HCT116 (cell line): ENCODE results near the gene BNIPL. TPM values are rescaled to one million over a fixed set of nuclear protein-coding genes. Genes with fewer than 3 reads are reported as not detected.

Experiments used
- ATAC-seq: fragments of 200-7000 bp; cut with Tn5 transposase; 2 replicates; pipeline ENCODE4 v1.9.1; 2020; ENCODE audit warnings: mild to moderate bottlenecking, moderate library complexity
- BruUV-seq: library from RNA; stranded (reverse); fragments of 400-500 nt; replicated peaks from 2 replicates; lab custom pipeline; 2021; lab: Mats Ljungman, UMichigan
- CTCF ChIA-PET: fragments of 300-600 bp; sonication (Branson Sonifier 250); formaldehyde crosslinking; loops from one replicate; lab custom pipeline; 2021; ENCODE audit warnings: antibody characterized with exemption; lab: Charles Lee
- POLR2A ChIA-PET: fragments of 300-600, 350-600 bp; sonication (Branson Sonifier 250); formaldehyde crosslinking; loops from one replicate; lab custom pipeline; 2021; ENCODE audit warnings: antibody characterized with exemption; lab: Charles Lee
- RAD21 ChIA-PET, 2 experiments: fragments of 300-600 bp; sonication (Branson Sonifier 250); formaldehyde crosslinking; loops; one replicate each; lab custom pipeline; 2023; ENCODE audit warnings: low total read pairs in 2 of 2; ENCODE audit not compliant: uncharacterized antibody in 2 of 2, unreplicated experiment in 2 of 2, low non-redundant PET in 1 of 2; lab: Charles Lee
- DNase-seq: peaks from one replicate; pipeline ENCODE4 v3.0.0-alpha.2; 2010; ENCODE audit warnings: low read depth, low spot score
- H2AFZ ChIP-seq: fragments of 200-600 bp; shearing (Covaris generic), sonication (generic); 2 replicates; pipeline ENCODE4 v1.6.1; 2017; ENCODE audit warnings: low read depth, mixed run types, mixed read lengths, antibody characterized with exemption, low read length; ENCODE audit not compliant: poor library complexity, severe bottlenecking
- H3K27ac ChIP-seq: 2 replicates; pipeline ENCODE4 v1.5.1; 2012; ENCODE audit warnings: low read depth, low read length
- H3K27me3 ChIP-seq: fragments of 200-600 bp; sonication (generic); 2 replicates; pipeline ENCODE4 v1.6.1; 2016; ENCODE audit warnings: mixed run types, low read length, mixed read lengths; ENCODE audit not compliant: insufficient read depth
- H3K36me3 ChIP-seq, 2 experiments: fragments of 200-500 bp in 1 of 2; fragments of 200-600 bp in 1 of 2; sonication (Bioruptor generic) in 1 of 2; sonication (generic) in 1 of 2; 2 replicates each; pipeline versions ENCODE4 v1.5.1 to v1.6.1; 2014 to 2016; ENCODE audit warnings: low read length in 2 of 2, inconsistent platforms in 1 of 2, mixed read lengths in 1 of 2, mixed run types in 1 of 2; ENCODE audit not compliant: insufficient read depth in 2 of 2, control insufficient read depth in 1 of 2
- H3K4me1 ChIP-seq, 2 experiments: fragments of 200-600 bp in 1 of 2; sonication (generic) in 1 of 2; 2 replicates each; pipeline versions ENCODE4 v1.5.1 to v1.6.1; 2012 to 2017; ENCODE audit warnings: low read length in 2 of 2, inconsistent platforms in 1 of 2, mild to moderate bottlenecking in 1 of 2, mixed read lengths in 1 of 2, mixed run types in 1 of 2, moderate library complexity in 1 of 2; ENCODE audit not compliant: insufficient read depth in 2 of 2, control insufficient read depth in 1 of 2
- H3K4me2 ChIP-seq: fragments of 200-600 bp; sonication (generic); 2 replicates; pipeline ENCODE4 v1.6.1; 2017; ENCODE audit warnings: mixed run types, low read length, mixed read lengths
- H3K4me3 ChIP-seq, 2 experiments: fragments of 200-600 bp in 1 of 2; sonication (generic) in 1 of 2; replicated peaks in 1 of 2; 2 replicates each; pipeline ENCODE4 v1.5.1; 2011 to 2016; ENCODE audit warnings: low read length in 2 of 2, control low read depth in 1 of 2, low read depth in 1 of 2, mild to moderate bottlenecking in 1 of 2, mixed read lengths in 1 of 2, mixed run types in 1 of 2
- H3K79me2 ChIP-seq: fragments of 200-600 bp; sonication (generic); 2 replicates; pipeline ENCODE4 v1.6.1; 2017; ENCODE audit warnings: mild to moderate bottlenecking, mixed run types, low read length, moderate library complexity, mixed read lengths; ENCODE audit not compliant: insufficient read depth
- H3K9ac ChIP-seq: fragments of 200-600 bp; sonication (generic); 2 replicates; pipeline ENCODE4 v1.6.1; 2016; ENCODE audit warnings: low read length, mixed read lengths
- H3K9me2 ChIP-seq: fragments of 200-600 bp; sonication (generic), shearing (Covaris generic); 2 replicates; pipeline ENCODE4 v1.6.1; 2017; ENCODE audit warnings: mixed run types, mild to moderate bottlenecking, moderate library complexity; ENCODE audit not compliant: insufficient read depth
- H3K9me3 ChIP-seq, 2 experiments: fragments of 200-500 bp in 1 of 2; fragments of 200-600 bp in 1 of 2; sonication (Bioruptor generic) in 1 of 2; sonication (generic) in 1 of 2; 2 replicates each; pipeline ENCODE4 v1.6.1; 2014 to 2017; ENCODE audit warnings: low read length in 2 of 2, mixed read lengths in 2 of 2, inconsistent platforms in 1 of 2, low read depth in 1 of 2, mild to moderate bottlenecking in 1 of 2, mixed run types in 1 of 2, moderate library complexity in 1 of 2; ENCODE audit not compliant: control insufficient read depth in 1 of 2, insufficient read depth in 1 of 2
- H4K20me1 ChIP-seq: fragments of 200-600 bp; sonication (generic), shearing (Covaris generic); 2 replicates; pipeline ENCODE4 v1.6.1; 2017; ENCODE audit warnings: mixed run types, mild to moderate bottlenecking, moderate library complexity; ENCODE audit not compliant: insufficient read depth
- CEBPB ChIP-seq: IDR thresholded peaks from 2 replicates; pipeline ENCODE4 v1.6.1; 2012; ENCODE audit warnings: low read depth
- CTCF ChIP-seq, 3 experiments: fragments of 200-600 bp in 1 of 3; sonication (generic) in 1 of 3; IDR thresholded peaks in 2 of 3; conservative IDR thresholded peaks in 1 of 3; 2 replicates each; pipeline ENCODE4 v1.5.1; 2012 to 2017; ENCODE audit warnings: low read depth in 2 of 3, low read length in 2 of 3, antibody characterized with exemption in 1 of 3, borderline replicate concordance in 1 of 3, control low read depth in 1 of 3, mild to moderate bottlenecking in 1 of 3, mixed read lengths in 1 of 3, mixed run types in 1 of 3, moderate library complexity in 1 of 3; ENCODE audit not compliant: insufficient read depth in 1 of 3
- EZH2 ChIP-seq: fragments of 200-600 bp; sonication (generic); IDR thresholded peaks from 2 replicates; pipeline ENCODE4 v1.6.1; 2017; ENCODE audit warnings: antibody characterized with exemption, mixed run types
- EZH2phosphoT487 ChIP-seq: fragments of 200-600 bp; IDR thresholded peaks from 2 replicates; pipeline ENCODE4 v1.6.1; 2018; ENCODE audit warnings: antibody characterized with exemption, borderline replicate concordance
- FOSL1 ChIP-seq: IDR thresholded peaks from 2 replicates; pipeline ENCODE4 v1.6.1; 2012; ENCODE audit warnings: low read depth
- POLR2AphosphoS5 ChIP-seq: IDR thresholded peaks from 2 replicates; pipeline ENCODE4 v1.6.1; 2011; ENCODE audit warnings: mild to moderate bottlenecking, low read depth, low read length, moderate library complexity
- SRF ChIP-seq: IDR thresholded peaks from 2 replicates; pipeline ENCODE4 v1.6.1; 2012; ENCODE audit warnings: low read depth
- TCF7L2 ChIP-seq: IDR thresholded peaks from 2 replicates; pipeline ENCODE4 v1.7.0; 2011; ENCODE audit warnings: borderline replicate concordance, inconsistent platforms; ENCODE audit not compliant: insufficient read depth, insufficient read length; ENCODE audit errors: extremely low read depth
- YY1 ChIP-seq: IDR thresholded peaks from 2 replicates; pipeline ENCODE4 v1.6.1; 2011; ENCODE audit warnings: low read length, low read depth, moderate library complexity, mild to moderate bottlenecking; ENCODE audit not compliant: insufficient replicate concordance; ENCODE audit errors: extremely low read depth
- ZBTB33 ChIP-seq: IDR thresholded peaks from 2 replicates; pipeline ENCODE4 v1.6.1; 2011; ENCODE audit warnings: mild to moderate bottlenecking, low read length, moderate library complexity; ENCODE audit not compliant: insufficient replicate concordance; ENCODE audit errors: extremely low read depth
- ZFX ChIP-seq: fragments of 450-650 bp; IDR thresholded peaks from 2 replicates; pipeline ENCODE4 v1.6.1; 2017
- intact Hi-C: fragments of 100-400 bp; cut with micrococcal nuclease; formaldehyde crosslinking; loops from 2 replicates; pipeline ENCODE4 v1.10.0; 2022
- total RNA-seq: library from RNA; stranded (reverse); gene quantifications from one replicate; pipeline ENCODE4 v1.2.1, GENCODE V29; 2021; ENCODE audit not compliant: unreplicated experiment

Gene BNIPL
- total RNA-seq, 1 experiment from 2014 or later = 0.86 TPM

- Histone ChIP-seq H3K4me1 (peaks cover 4 to 16% of the 10 kb centered on the region in 2 experiments; a peak in 3 of 4 replicates), H3K36me3 (peaks cover 2 to 3% of the 10 kb centered on the region in 2 experiments; a peak in 2 of 4 replicates), H3K9me3 (no peaks in the 10 kb centered on the region), H3K79me2 (peaks cover 16% of the 10 kb centered on the region), H2AFZ (no peak overlapping the region), H3K4me3 (no peak overlapping the region), H3K27ac (no peak overlapping the region), H3K27me3 (no peaks in the 10 kb centered on the region), H3K9ac (no peak overlapping the region), H3K9me2 (no peaks in the 10 kb centered on the region), H4K20me1 (no peaks in the 10 kb centered on the region), H3K4me2 (no peak overlapping the region)
- CTCF ChIA-PET = no interaction called here
- POLR2A ChIA-PET = no interaction called here
- DNase-seq = no peak
- TF ChIP-seq TCF7L2 (no peak), YY1 (no peak), CTCF (IDR thresholded peaks at IDR 0.05 in 2 of 3, conservative IDR thresholded peaks at IDR 0.05 in 1 of 3; ENCODE audit: borderline replicate concordance in 1 of 3, insufficient read depth in 1 of 3, low read depth in 2 of 3, low read length in 2 of 3) (no peak)
- RAD21 ChIA-PET = no interaction called here
- no TSS peak for BruUV-seq
- no peak for ATAC-seq
- intact Hi-C loops = no loop called here
Measured at GRCh38 chr1:151012684-151013471, 23.5 kb upstream of the BNIPL start.

- Histone ChIP-seq H3K9me2 (no peaks in the 10 kb centered on the region), H3K4me2 (no peak overlapping the region), H3K27me3 (no peaks in the 10 kb centered on the region), H3K9me3 (no peaks in the 10 kb centered on the region), H3K4me3 (no peak overlapping the region), H2AFZ (no peak overlapping the region), H4K20me1 (no peaks in the 10 kb centered on the region), H3K9ac (no peak overlapping the region), H3K27ac (no peak overlapping the region), H3K4me1 (peaks cover 4 to 13% of the 10 kb centered on the region in 2 experiments; a peak in 3 of 4 replicates), H3K79me2 (peaks cover 16% of the 10 kb centered on the region), H3K36me3 (peaks cover 5 to 8% of the 10 kb centered on the region in 2 experiments; a peak in 2 of 4 replicates)
- CTCF ChIA-PET = no interaction called here
- BruUV-seq = no TSS peak
- DNase-seq (no peak), ATAC-seq (no peak)
- intact Hi-C loops = no loop called here
- POLR2A ChIA-PET = no interaction called here
- RAD21 ChIA-PET = no interaction called here
- TF ChIP-seq EZH2 (no peak), POLR2AphosphoS5 (no peak), FOSL1 (no peak), SRF (no peak), CEBPB (no peak), ZFX (no peak), EZH2phosphoT487 (no peak), YY1 (no peak), ZBTB33 (no peak), CTCF (IDR thresholded peaks at IDR 0.05 in 2 of 3, conservative IDR thresholded peaks at IDR 0.05 in 1 of 3; ENCODE audit: borderline replicate concordance in 1 of 3, insufficient read depth in 1 of 3, low read depth in 2 of 3, low read length in 2 of 3) (no peak)
Measured at GRCh38 chr1:151013518-151013917, 22.9 kb upstream of the BNIPL start.
